Frontal cortex (tissue), 4 donors: ENCODE measurements around the gene MYO1D. TPM values are rescaled to one million over a fixed set of nuclear protein-coding genes. Genes with fewer than 3 reads are reported as not detected.

Experiments used
- DNase-seq, 2 donors: peaks; one replicate each; pipeline ENCODE4 v3.0.0; 2012; ENCODE audit warnings: low spot score in 2 of 2
- FAIRE-seq: peaks from 2 replicates; lab custom pipeline; 2012; peaks lifted over from hg19 to GRCh38; lab: Jason Lieb, UNC
- total RNA-seq: library from RNA; depleted of rRNA; stranded (reverse); fragments of >200 nt; gene quantifications from one replicate; pipeline ENCODE4 v1.2.3, GENCODE V29; 2014
- donor health status: control.
- donor health status: control.
- donor health status: control.

MYO1D gene
- total RNA-seq, 1 donor from 2014 or later: 52.6 TPM

GRCh38 chr17:32609884-32610650, 266.9 kb downstream of the MYO1D start:
- no peak for DNase-seq
- FAIRE-seq: no peak

- DNase-seq (no peak), FAIRE-seq (no peak)
These were observed 267.8 kb downstream of the MYO1D start for GRCh38 chr17:32609085-32609484.

GRCh38 chr17:32608267-32608666, 268.7 kb downstream of the MYO1D start:
- no peak for FAIRE-seq
- DNase-seq: no peak

GRCh38 chr17:32604966-32605365, 272.0 kb downstream of the MYO1D start:
- no peak for FAIRE-seq
- DNase-seq: no peak

GRCh38 chr17:32602396-32602795, 274.5 kb downstream of the MYO1D start:
- FAIRE-seq: no peak
- DNase-seq: no peak

- FAIRE-seq (no peak), DNase-seq (no peak)
These were observed 275.1 kb downstream of the MYO1D start for GRCh38 chr17:32601866-32602265.

GRCh38 chr17:32596628-32597027, 280.3 kb downstream of the MYO1D start:
- DNase-seq (no peak), FAIRE-seq (no peak)

- FAIRE-seq: no peak
- DNase-seq: no peak
These were observed 280.7 kb downstream of the MYO1D start for GRCh38 chr17:32596206-32596605.

GRCh38 chr17:32593003-32593402, 283.9 kb downstream of the MYO1D start:
- FAIRE-seq: no peak
- no peak for DNase-seq

GRCh38 chr17:32591405-32591804, 285.5 kb downstream of the MYO1D start:
- FAIRE-seq (no peak), DNase-seq (no peak)

GRCh38 chr17:32590974-32591373, 285.9 kb downstream of the MYO1D start:
- FAIRE-seq (no peak), DNase-seq (no peak)

- FAIRE-seq (no peak), DNase-seq (no peak)
These were observed 287.9 kb downstream of the MYO1D start for GRCh38 chr17:32588982-32589381.

GRCh38 chr17:32588135-32588534, 288.8 kb downstream of the MYO1D start:
- DNase-seq (no peak), FAIRE-seq (no peak)

- no peak for FAIRE-seq
- DNase-seq: no peak
These were observed 290.3 kb downstream of the MYO1D start for GRCh38 chr17:32586666-32587065.

GRCh38 chr17:32584792-32585191, 292.1 kb downstream of the MYO1D start:
- DNase-seq (no peak), FAIRE-seq (no peak)

GRCh38 chr17:32583053-32583452, 293.9 kb downstream of the MYO1D start:
- FAIRE-seq (no peak), DNase-seq (no peak)

- DNase-seq (no peak), FAIRE-seq (no peak)
These were observed 301.1 kb downstream of the MYO1D start for GRCh38 chr17:32575852-32576251.

GRCh38 chr17:32570081-32570396, 306.9 kb downstream of the MYO1D start:
- no peak for DNase-seq
- FAIRE-seq: no peak

GRCh38 chr17:32569171-32570080, 307.5 kb downstream of the MYO1D start:
- DNase-seq: no peak
- no peak for FAIRE-seq

- DNase-seq (no peak), FAIRE-seq (no peak)
These were observed 308.2 kb downstream of the MYO1D start for GRCh38 chr17:32568705-32569104.

GRCh38 chr17:32567511-32567910, 309.4 kb downstream of the MYO1D start:
- DNase-seq (no peak), FAIRE-seq (no peak)
